NCI-H1105 (cell line): ENCODE results near the gene HAUS1.
A peak's percentile ranks its signal among the peaks of the same experiment; 100 is the strongest.
"Not testable (repeated sequence)": the region's sequence is repeated elsewhere in the genome, so short reads cannot be mapped to it uniquely, and the experiment has no call there.

Experiments used
- DNase-seq: peaks from one replicate; lab custom pipeline; 2025; lab: John Stamatoyannopoulos, UW

Gene HAUS1

DNA sequence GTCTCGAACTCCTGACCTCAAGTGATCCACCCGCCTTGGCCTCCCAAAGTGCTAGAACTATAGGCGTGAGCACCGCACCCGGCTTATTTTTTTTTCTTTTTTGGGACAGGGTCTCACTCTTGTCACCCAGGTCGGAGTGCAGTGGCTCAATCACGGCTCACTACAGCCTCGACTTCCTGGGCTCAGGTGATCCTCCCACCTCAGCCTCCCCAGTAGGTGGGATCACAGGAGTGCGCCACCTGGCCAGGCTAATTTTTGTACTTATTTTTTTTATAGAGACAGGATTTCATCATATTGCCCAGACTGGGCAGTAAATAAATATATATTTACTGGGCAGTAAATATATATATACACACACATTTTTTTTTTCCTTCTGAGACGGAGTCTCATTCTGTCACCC, 8.7 kb upstream of the HAUS1 start:
- no peak for DNase-seq

DNA sequence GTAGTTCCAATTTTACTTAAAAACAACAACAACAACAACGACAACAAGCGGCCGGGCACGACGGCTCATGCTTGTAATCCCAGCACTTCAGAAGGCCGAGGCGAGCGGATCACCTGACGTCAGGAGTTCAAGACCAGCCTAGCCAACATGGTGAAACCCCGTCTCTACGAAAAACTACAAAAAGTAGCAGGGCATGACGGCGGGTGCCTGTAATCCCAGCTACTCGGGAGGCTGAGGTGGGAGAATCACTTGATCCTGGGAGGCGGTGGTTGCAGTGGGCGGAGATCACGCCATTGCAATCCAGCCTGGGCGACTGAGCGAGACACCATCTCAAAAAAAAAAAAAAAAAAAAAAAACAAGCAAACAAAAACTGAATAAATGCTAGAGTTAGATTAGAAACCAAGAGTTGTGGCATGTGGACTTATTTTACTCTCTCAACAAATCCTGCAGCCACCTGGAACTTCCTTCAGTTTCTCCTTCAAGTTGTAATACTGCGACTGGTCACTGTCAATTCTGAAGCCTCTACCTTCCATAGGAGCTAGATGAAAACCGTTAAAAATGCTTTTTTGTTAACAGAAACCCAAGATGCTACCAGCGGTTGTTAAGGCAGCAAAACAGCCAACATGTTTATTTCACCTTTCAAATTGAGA, 7.4 kb upstream of the HAUS1 start:
- no peak for DNase-seq

DNA sequence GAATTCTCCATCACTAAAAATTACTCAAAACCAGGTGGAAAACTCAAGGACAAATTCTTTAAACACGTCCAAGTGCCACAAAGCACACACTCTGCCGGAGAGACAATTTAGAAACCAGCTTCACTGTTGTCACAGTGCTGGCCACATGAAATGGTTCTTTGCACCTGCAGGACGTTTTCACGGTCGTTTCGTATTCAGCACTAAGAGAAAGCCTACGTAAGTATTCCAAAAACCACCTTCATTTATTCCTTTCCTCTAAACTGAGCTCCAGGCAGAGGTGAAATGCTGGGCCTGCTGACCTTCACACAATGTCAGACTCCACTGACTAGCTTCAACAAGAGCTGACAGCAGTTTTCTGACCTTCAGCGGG, 6.8 kb upstream of the HAUS1 start:
- no peak for DNase-seq

DNA sequence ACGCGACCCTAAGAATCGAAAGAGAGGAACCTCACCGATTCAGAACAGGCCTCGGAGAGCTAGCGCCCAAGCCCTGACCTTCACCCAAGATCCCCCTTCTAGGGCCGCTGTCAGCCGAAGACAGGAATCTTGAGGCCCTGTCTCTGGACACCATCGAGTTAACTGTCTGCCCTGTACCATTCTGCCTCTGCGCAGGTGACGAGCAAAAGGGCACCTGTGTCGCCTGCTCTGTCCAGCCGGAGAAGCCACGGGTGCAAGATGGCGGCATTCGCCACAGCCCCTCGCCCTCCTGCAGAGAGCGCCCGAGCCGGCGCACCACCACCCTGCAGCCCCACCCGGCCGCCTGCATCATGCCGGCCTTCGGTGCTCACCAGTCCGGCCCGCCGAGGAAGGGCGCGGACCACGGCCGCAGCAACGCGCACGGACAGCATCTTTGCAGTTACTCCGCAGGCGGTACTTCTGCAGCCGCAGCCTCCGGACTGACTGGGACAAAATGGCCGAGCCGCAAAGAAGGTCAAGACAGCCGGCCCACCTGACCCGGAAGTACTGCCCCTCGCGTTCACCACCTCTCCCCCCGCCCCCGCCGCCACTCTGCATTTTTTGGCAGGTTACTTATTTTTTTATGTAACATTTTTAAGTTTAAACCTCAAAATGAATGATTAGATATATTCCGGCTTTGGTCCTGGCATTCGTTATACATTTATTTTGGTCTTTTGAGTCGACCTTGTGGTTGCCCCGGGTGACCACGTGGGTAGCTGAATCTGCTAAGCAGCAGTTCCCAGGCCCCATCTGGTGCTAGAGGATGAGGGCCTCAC, 6.2 kb upstream of the HAUS1 start, which contains the start of gene ATP5F1A:
Gene ATP5F1A, minus strand, starts transcription at position 496 of the 815 bp plus-strand sequence. Its CDS starts 65 bp downstream, at position 431.
- peak; percentile 75 for DNase-seq

DNA sequence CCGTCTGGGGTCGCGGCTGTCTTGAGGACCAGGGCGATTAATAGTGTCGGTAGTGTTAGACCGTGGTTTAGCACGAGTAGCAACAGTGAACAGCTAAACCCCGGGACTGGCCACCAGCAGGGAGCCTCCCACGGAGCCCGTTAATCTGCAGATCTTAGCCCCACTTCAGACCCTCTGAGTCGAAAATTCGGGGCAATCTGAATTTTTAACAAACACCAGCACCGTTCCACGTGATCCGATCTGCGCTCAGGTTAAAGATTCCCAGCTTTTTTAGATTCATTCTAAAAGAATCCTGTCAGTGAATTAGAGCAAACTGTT, 5.6 kb upstream of the HAUS1 start:
- no peak for DNase-seq

DNA sequence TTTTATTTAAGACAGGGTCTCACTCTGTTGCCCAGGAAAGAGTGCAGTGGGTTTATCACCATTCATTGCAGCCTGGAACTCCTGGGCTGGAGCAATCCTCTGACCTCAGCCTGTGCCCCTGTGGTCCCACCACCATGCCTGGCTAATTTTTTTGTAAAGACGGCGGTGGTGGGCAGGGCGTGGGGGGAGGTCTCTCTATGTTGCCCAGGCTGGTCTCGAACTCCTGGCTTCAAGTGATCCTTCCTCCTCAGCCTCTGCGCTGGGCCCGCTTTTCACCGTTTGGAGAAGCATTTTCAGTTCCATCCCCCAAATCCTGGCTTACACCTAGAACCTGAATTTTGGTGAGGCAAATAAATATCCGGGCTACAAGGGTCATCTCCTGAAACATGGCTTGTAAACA, 4.7 kb upstream of the HAUS1 start:
- DNase-seq, result no peak

DNA sequence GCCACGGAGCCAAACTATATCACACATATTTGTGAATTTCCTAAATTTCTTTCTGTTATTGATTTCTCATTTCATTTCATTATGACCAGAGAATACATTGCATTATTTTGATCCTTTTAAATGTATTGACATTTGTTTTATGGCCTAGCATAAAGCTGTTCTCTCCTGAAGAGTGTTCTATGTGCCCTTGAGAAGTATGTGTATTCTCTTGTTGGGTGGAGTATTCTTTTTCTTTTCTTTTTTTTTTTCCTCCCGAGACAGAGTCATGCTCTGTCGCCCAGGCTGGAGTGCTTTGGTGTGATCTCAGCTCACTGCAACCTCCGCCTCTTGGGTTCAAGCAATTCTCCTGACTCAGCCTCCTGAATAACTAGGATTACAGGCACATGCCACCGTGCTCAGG, 5.2 kb downstream of the HAUS1 start:
- DNase-seq, result no peak

DNA sequence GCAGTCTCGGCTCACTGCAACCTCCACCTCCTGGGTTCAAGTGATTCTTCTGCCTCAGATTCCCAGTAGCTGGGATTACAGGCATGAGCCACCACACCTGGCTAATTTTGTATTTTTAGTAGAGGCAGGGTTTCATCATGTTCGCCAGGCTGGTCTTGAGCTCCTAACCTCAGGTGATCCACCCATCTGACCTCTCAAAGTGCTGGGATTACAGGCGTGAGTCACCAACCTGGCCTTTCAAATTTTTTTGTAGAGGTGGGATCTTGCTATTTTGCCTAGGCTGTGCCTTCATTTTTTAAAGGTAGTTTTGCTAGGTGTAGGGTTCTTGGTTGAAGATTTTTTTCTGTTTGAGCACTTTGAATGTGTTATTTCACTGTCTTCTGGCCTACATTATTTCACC, 6.2 kb downstream of the HAUS1 start:
- DNase-seq, result no peak

DNA sequence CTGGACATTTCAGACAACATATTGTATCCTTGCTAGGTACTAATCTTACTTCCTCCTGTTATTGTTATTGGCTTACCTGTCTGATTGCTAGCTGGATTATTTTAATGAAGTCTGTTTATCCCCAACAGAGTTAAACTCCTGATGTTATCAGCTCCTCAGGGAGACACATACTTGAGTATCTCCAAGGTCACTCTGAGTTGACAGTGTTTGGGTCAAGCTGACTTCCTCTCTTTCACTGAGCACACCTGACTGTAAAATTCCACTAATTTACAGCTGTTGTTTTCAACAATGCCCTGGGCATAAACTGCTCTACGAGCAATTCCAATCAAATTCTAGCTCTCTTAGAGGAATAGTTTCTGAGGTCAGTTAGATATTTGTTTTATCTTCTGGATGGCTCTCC, 9.6 kb downstream of the HAUS1 start:
- DNase-seq, result no peak

DNA sequence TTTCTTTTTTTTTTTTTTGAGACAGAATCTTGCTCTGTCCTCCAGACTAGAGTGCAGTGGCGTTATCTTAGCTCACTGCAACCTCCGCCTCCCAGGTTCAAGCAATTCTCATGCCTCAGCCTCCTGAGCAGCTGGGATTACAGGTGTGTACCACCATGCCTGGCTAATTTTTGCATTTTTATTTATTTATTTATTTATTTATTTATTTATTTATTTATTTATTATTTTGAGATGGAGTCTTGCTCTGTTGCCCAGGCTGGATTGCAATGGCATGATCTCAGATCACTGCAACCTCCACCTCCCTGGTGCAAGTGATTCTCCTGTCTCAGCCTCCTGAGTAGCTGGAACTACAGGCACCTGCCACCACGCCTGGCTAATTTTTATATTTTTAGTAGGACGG, 22.4 kb downstream of the HAUS1 start:
- DNase-seq, result not testable (repeated sequence)

DNA sequence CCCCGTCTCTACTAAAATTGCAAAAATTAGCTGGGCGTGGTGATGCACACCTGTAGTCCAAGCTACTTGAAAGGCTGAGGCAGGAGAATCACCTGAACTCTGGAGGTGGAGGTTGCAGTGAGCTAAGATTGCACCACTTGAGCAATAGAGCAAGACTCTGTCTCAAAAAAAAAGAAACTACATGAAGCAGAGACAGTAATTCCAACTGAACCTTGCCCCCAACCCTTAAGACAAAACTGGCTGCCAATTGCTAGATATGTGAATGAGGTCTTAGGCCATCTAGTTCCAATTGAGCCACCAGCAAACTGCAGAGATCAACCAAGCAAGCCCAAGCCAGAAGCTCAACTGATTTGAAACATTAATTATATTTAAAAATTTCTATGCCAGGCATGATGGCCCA, 25.9 kb downstream of the HAUS1 start:
- no peak for DNase-seq

DNA sequence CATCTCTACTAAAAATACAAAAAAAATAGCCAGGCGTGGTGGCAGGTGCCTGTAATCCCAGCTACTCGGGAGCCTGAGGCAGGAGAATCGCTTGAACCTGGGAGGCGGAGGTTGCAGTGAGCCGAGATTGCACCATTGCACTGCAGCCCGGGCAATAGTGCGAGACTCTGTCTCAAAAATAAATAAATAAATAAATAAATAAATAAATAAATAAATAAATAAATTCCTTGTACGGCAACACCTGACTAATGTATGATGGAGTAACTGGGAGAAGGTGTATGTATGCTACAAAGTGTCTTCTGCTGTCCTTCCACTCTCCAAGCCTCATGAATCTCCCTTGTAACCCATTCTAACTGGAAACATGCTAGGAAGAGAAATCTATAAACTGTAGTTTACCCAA, 26.4 kb downstream of the HAUS1 start:
- DNase-seq, result not testable (repeated sequence)

DNA sequence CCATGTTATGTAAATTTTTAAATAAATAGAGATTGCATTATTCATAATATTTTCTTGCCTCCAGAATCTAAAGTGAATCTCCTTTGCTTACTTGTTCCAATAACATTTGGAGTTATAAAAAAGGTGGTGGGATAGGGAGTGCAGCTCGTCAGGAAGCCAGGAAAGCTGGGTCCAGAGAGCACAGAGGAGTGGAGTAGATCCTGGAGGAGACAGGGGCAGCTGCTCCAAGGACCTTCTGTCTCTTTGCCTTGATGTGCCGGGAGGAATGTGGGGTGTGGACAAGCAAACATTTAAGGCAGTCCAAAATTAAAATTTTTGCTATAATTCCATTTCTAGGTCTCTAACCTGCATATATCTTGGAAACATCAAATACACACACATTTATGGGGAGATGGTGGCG, 29.3 kb downstream of the HAUS1 start:
- DNase-seq, result no peak

DNA sequence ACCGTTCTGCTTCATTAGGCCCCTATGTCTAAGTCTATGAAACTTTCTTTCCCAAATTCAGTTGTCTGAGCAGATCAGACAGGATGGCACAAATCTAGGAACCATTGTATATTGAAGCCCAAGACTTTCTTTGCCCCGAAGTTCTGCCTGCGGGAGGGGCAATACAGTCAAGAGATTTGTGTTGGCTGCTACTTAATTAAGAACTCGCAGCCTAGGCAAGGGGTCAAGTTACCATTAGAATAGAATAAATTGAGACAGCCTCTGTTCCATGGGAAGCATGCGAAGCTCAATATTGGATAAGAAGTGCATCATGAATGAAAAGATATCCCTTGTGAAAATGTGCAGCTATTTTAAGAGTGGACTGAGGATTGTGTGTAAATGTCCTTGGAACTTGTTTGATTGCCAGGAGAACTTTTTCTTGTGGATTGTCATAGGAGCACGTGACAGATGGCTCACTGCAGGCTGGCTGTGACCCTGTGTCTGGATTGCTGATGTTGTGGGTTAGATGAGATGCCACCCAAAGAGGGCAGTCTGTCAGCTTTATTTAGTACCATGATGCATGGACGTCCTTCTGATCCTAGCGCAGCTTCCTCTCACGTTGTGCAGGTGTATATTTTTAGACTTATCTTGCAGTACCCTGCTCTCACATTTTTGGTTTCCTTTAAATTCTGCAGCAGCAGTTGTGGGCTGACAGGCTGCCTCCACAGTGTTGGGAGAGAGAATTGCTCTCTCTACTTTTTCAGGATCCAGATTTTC, 30.9 kb downstream of the HAUS1 start:
- DNase-seq, result no peak

DNA sequence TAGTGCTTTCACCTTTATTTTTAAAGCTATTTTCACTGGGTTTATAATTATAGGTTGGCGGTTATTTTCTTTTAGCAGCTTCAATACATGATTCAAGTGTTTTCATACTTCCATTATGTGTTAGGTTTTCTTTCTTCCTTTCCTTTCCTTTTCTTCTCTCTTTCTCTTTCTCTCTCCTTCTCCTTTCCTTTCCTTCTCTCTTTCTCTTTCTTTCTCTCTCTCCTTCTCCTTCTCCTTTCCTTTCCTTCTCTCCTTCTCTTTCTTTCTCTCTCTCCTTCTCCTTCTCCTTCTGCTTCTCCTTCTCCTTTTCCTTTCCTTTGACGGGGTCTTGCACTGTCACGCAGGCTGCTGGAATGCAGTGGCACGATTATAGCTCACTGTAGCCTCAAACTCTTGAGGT, 36.0 kb downstream of the HAUS1 start:
- DNase-seq, result no peak

DNA sequence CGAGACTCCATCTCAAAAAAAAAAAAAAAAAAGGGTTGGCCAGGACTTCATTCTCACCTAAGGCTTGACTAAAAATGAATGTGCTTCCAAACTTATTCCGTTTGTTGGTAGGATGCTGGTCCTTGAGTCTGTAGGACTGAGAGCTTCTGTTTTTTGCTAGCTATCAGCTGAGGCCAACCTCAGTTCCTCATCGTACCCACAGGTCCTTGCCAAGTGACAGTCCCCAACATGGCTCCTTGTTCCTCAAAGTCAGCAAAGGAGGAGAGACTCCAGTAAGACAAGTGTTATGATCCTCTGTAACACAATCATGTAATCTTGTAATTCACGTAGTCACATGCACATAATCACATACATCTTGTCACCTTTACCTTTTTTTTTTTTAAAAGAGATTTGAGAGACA, 37.0 kb downstream of the HAUS1 start:
- DNase-seq, result no peak

DNA sequence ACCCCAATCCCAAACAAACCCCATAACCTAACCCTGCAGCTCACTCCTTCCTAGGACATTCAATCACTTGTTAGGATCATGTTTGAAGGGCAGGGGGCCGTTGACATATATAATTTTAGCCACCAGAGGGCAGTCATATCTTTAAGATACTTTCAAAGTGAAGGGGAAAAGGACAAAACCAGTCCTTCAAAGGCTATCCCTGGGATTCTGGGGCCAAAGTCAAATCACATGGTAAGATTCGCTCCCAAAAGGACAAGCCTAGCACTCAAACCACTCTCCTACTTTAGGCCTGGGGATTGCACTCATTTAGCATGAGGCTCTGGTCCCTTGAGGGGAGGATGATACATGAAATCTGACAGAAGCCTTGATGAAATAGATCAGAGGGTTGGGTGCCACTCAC, 44.6 kb downstream of the HAUS1 start:
- DNase-seq, result peak; percentile 9

DNA sequence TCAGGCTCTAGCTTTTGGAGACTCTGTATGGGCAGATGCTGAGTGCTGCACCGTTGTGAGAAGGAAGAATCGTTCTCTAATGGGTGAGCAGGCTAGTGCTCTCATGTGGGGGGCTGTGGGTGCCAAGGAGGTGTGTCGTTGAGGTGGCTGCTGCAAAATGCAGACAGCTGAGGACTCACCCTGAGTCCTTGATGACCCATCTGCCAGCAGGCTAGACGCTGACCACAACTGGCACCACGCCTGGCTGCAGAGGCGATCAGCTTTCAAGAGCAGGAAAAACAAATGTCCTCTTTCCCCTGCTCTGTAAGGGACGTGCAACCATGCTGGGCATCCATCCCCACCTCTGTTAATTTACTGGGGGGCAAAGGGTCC, 48.2 kb downstream of the HAUS1 start:
- DNase-seq, result no peak

DNA sequence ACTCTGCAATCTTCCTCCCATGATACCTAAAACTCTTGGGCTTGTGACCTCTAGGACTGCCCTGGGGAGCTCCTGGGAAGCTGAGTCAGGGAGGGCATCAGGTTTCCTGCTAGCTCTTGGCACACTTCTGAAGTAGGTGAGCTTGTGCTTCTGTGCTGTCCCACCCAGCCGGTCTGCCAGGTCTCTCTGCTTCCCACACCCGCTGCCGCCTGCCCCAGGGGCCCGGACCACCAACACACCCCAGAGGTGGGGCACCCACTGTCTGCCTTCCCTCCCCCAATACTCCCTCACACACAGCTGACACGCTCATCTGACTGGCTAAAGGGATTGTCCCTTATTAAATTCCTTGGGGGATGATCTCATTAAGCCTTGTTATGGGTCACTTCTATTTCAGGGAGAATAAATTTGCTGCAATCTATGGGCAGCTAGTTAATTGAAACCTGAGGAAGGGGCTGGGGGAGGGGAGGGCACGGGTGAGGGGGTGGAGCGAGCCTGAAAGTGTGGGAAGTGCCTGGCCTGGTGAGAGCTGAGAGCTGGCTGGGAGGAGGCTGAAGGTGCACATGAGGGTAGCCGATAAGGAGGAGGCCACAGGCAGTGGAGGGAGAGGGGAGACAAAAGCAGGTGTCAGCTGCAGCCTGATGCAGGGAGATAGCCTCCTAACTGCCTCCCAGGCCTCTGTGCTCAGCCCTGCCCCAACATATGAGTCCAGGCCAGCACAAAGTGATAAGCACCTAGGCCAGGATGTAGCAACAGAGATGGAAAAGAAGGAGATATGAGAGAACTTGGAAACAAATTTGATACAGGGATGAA, 48.8 kb downstream of the HAUS1 start:
- no peak for DNase-seq

DNA sequence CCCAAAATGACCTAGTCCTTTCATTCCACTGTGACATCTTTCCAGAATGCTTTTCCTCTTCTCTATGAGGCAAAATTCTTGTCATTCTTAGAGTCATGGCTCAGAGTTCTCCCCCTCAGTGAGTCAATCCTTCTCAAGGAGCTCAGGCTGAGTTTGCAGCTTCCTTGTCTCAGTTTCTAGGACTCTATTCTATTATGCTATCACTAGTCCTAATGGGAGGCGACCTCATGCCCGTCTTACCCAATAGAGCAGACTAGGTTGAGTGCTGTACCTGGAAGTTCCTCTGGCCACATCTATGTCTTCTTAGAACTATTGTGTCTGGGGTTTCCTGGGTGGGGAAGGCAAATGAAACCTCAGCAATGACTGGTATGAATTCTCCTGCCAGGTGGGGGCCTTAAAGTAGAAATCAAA, 51.5 kb downstream of the HAUS1 start:
- DNase-seq, result no peak

DNA sequence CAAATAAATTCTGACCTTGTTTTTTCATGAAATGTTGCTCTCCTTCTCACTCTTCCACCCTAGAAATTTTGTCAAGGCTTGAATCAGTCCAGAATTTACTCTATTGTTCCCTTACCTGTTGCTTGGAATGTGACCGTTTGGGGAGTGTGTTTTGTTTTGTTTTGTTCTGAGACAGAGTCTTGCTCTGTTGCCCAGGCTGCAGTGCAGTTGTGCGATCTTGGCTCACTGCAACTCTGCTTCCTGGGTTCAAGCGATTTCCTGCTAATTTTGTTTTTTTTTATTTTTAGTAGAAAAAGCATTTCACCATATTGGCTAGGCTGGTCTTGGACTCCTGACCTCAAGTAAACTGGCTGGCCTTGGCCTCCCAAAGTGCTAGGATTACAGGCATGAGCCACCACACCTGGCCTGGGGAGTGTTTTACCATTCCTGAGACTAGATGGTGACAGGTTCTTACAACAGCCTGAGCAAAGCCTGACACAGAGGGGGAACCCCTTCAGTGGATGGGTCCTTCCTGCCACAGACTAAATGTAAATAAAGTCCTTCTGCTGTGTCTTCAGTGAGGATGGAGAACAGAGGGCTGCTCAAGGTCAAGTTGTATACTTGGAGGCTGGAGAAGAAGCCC, 52.0 kb downstream of the HAUS1 start:
- DNase-seq, result no peak

DNA sequence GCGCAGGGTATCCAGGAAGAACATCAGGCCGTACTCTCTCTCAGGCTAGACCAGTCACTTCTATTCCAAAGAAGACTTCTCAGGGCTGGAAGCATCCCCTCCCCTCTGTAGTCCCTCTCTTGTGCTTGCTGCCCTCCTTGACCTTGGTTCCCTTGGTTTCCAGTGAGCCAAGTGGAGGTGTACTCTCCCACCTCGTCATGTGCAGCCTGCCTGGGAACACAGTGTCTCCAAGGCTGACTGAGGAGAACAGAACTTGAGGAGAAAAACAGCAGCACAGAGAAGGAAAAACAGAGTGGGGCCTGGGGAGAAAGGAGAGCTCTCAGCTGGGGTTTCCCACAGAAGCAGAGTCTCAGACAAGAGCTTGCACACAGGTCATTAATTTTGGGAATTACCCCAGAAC, 52.7 kb downstream of the HAUS1 start:
- DNase-seq, result no peak
